ENCODE data around the gene DLL4. TPM values are rescaled to one million over a fixed set of nuclear protein-coding genes. Genes with fewer than 3 reads are reported as not detected.

The DLL4 gene
- polyA plus RNA-seq, 1 donor from 2014 or later: 2.2 TPM

DNA sequence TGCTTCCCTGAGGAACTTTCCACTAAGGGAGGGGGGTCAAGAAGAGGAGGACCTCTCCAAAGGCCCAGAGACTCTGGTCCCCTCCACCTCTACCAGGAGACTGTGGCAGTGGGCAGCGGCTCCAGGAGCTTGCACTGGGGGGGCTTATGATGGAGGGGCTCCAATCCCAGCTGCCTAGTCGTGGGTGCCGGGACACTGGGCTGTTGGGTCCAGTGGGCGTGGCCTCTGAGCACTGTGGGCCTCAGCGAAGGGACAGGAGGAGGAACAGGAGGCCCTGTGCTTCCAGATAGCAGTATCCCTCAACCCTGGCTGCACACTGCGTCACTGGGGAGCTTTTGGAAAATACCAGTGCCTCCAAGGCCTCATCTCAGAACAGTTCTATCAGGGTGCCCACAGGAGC is 13.5 kb upstream of the DLL4 start:
- Histone ChIP-seq H2AFZ (ENCODE audit: low read depth, low read length) (no peak overlapping the region), H3K4me2 (ENCODE audit: low read length) (no peak overlapping the region)
- TF ChIP-seq SMC3 (conservative IDR thresholded peaks at IDR 0.05; ENCODE audit: poor library complexity) (no peak), RAD21 (conservative IDR thresholded peaks at IDR 0.05) (no peak)
- TF ChIP-seq, protein P1, sequence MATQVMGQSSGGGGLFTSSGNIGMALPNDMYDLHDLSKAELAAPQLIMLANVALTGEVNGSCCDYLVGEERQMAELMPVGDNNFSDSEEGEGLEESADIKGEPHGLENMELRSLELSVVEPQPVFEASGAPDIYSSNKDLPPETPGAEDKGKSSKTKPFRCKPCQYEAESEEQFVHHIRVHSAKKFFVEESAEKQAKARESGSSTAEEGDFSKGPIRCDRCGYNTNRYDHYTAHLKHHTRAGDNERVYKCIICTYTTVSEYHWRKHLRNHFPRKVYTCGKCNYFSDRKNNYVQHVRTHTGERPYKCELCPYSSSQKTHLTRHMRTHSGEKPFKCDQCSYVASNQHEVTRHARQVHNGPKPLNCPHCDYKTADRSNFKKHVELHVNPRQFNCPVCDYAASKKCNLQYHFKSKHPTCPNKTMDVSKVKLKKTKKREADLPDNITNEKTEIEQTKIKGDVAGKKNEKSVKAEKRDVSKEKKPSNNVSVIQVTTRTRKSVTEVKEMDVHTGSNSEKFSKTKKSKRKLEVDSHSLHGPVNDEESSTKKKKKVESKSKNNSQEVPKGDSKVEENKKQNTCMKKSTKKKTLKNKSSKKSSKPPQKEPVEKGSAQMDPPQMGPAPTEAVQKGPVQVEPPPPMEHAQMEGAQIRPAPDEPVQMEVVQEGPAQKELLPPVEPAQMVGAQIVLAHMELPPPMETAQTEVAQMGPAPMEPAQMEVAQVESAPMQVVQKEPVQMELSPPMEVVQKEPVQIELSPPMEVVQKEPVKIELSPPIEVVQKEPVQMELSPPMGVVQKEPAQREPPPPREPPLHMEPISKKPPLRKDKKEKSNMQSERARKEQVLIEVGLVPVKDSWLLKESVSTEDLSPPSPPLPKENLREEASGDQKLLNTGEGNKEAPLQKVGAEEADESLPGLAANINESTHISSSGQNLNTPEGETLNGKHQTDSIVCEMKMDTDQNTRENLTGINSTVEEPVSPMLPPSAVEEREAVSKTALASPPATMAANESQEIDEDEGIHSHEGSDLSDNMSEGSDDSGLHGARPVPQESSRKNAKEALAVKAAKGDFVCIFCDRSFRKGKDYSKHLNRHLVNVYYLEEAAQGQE (IDR thresholded peaks at IDR 0.05; ENCODE audit: borderline replicate concordance): no peak

DNA sequence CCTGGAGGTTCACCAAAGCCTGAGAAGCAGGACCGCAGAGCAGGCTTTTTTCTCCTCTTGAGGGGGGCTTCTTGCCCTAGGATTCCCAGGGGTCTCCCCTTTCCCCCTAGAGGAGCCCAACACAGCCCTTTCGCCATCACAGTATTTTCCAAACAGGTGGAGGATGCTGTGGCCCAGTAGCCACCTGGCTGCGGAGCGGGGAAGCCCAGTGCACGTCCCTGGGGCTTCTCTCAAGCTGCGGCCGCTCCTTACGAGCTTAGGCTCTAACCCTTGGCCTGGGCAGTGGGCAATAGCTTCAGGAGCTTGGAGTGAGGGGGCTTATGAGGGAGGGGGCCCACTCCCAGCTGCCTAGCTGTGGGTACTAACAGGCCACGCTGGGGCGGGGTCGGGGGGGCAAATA is 11.6 kb upstream of the DLL4 start:
- H3K9ac ChIP-seq (ENCODE audit: low read length): no peak overlapping the region
- no peak overlapping the region for H3K4me2 ChIP-seq (ENCODE audit: low read length)
- H3F3A ChIP-seq (ENCODE audit: insufficient read depth, low read length, poor library complexity, severe bottlenecking): no peaks in the 10 kb centered on the region
- H3K27ac ChIP-seq (ENCODE audit: low read length): no peak overlapping the region
- no peaks in the 10 kb centered on the region for H3K9me3 ChIP-seq (ENCODE audit: low read length)
- H3K36me3 ChIP-seq (ENCODE audit: insufficient read depth, low read length): no peaks in the 10 kb centered on the region
- H3K9me2 ChIP-seq (ENCODE audit: insufficient read depth, low read length): no peaks in the 10 kb centered on the region
- TF ChIP-seq SMC3 (conservative IDR thresholded peaks at IDR 0.05; ENCODE audit: poor library complexity) (no peak), MXI1 (conservative IDR thresholded peaks at IDR 0.05; ENCODE audit: poor library complexity, severe bottlenecking) (no peak), POLR2AphosphoS5 (IDR thresholded peaks at IDR 0.05) (no peak), EZH2 (IDR thresholded peaks at IDR 0.05; ENCODE audit: borderline replicate concordance, insufficient read depth, low read length, poor library complexity, severe bottlenecking) (no peak), EP300 (conservative IDR thresholded peaks at IDR 0.05; ENCODE audit: poor library complexity, severe bottlenecking) (no peak), TAF1 (IDR thresholded peaks at IDR 0.05; ENCODE audit: low read depth) (no peak), RAD21 (conservative IDR thresholded peaks at IDR 0.05) (no peak)
- TF ChIP-seq, protein P1 (IDR thresholded peaks at IDR 0.05; ENCODE audit: borderline replicate concordance): no peak
- TF ChIP-seq, protein P2, sequence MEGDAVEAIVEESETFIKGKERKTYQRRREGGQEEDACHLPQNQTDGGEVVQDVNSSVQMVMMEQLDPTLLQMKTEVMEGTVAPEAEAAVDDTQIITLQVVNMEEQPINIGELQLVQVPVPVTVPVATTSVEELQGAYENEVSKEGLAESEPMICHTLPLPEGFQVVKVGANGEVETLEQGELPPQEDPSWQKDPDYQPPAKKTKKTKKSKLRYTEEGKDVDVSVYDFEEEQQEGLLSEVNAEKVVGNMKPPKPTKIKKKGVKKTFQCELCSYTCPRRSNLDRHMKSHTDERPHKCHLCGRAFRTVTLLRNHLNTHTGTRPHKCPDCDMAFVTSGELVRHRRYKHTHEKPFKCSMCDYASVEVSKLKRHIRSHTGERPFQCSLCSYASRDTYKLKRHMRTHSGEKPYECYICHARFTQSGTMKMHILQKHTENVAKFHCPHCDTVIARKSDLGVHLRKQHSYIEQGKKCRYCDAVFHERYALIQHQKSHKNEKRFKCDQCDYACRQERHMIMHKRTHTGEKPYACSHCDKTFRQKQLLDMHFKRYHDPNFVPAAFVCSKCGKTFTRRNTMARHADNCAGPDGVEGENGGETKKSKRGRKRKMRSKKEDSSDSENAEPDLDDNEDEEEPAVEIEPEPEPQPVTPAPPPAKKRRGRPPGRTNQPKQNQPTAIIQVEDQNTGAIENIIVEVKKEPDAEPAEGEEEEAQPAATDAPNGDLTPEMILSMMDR (IDR thresholded peaks at IDR 0.05; ENCODE audit: poor library complexity, severe bottlenecking): no peak
- no peak overlapping the region for H3K4me3 ChIP-seq (ENCODE audit: low read length)
- no peak overlapping the region for H2AFZ ChIP-seq (ENCODE audit: low read depth, low read length)
- H4K20me1 ChIP-seq (ENCODE audit: insufficient read depth): no peaks in the 10 kb centered on the region
- H3K79me2 ChIP-seq (replicated peaks; ENCODE audit: insufficient read depth, low read length): no peaks in the 10 kb centered on the region
- H3K27me3 ChIP-seq (ENCODE audit: insufficient read depth, low read depth, low read length): peaks cover 3% of the 10 kb centered on the region

More for the DNA sequence above, 13.5 kb upstream of the DLL4 start:
- H3K9me2 ChIP-seq (ENCODE audit: insufficient read depth, low read length): no peaks in the 10 kb centered on the region
- H3K79me2 ChIP-seq (replicated peaks; ENCODE audit: insufficient read depth, low read length): no peaks in the 10 kb centered on the region
- H3F3A ChIP-seq (ENCODE audit: insufficient read depth, low read length, poor library complexity, severe bottlenecking): no peaks in the 10 kb centered on the region
- no peak overlapping the region for H3K27ac ChIP-seq (ENCODE audit: low read length)
- H3K27me3 ChIP-seq (ENCODE audit: insufficient read depth, low read depth, low read length): no peaks in the 10 kb centered on the region
- no peak overlapping the region for H3K9ac ChIP-seq (ENCODE audit: low read length)
- H3K36me3 ChIP-seq (ENCODE audit: insufficient read depth, low read length): no peaks in the 10 kb centered on the region
- H3K4me3 ChIP-seq (ENCODE audit: low read length): no peak overlapping the region
- H3K9me3 ChIP-seq (ENCODE audit: low read length): no peaks in the 10 kb centered on the region
- H4K20me1 ChIP-seq (ENCODE audit: insufficient read depth): no peaks in the 10 kb centered on the region

Measured in neural cell (in vitro differentiated cells).